ENCODE results near the gene RXRA. TPM values are rescaled to one million over a fixed set of nuclear protein-coding genes. Genes with fewer than 3 reads are reported as not detected.

Gene RXRA
- total and polyA plus RNA-seq, 10 of the 15 experiments (the other 5 are each of a cell fraction or from before 2014, with no cell fraction given): 0.89 to 36.8 (median 11.1) TPM

- Histone ChIP-seq H3K36me3 (ENCODE audit: control insufficient read depth in 2 of 2, insufficient read depth in 2 of 2, low read length in 1 of 2) (no peaks in the 10 kb centered on the region; a peak in 1 of 4 replicates), H3K79me2 (ENCODE audit: control insufficient read depth, insufficient read depth, low read length) (no peaks in the 10 kb centered on the region), H3K27me3 (replicated peaks in 1 of 2; ENCODE audit: control insufficient read depth in 2 of 2, insufficient read depth in 2 of 2, low read length in 1 of 2) (no peaks in the 10 kb centered on the region; a peak in 1 of 4 replicates), H3K4me1 (ENCODE audit: control insufficient read depth, insufficient read depth, low read length) (no peaks in the 10 kb centered on the region), H3K4me2 (ENCODE audit: control insufficient read depth, insufficient read depth) (no peak overlapping the region), H3K27ac (ENCODE audit: control insufficient read depth, insufficient read depth) (no peak overlapping the region), H4K20me1 (ENCODE audit: control insufficient read depth, insufficient read depth) (no peaks in the 10 kb centered on the region), H2AFZ (ENCODE audit: control insufficient read depth, low read depth, low read length) (no peak overlapping the region), H3K9me3 (replicated peaks; ENCODE audit: control insufficient read depth, insufficient read depth, low read length) (no peaks in the 10 kb centered on the region), H3K9ac (ENCODE audit: control insufficient read depth, insufficient read depth, low read length) (no peak overlapping the region), H3K4me3 (no peak overlapping the region)
- ChIA-PET SMC1A (ENCODE audit: uncharacterized antibody, unreplicated experiment) (no interaction called here), POLR2A (no interaction called here), CTCF (no interaction called here), RAD21 (ENCODE audit: unreplicated experiment) (no interaction called here)
- BruUV-seq (replicated peaks): no TSS peak
- 46% methylated on average over 8 of the region's 8 CpGs for WGBS (ENCODE audit: insufficient coverage, insufficient replicate concordance, low lambda C conversion rate, missing lambda C conversion rate)
- TF ChIP-seq ZBTB11 (CRISPR knock-in tag; IDR thresholded peaks at IDR 0.05) (no peak), ZBTB4 (CRISPR knock-in tag; IDR thresholded peaks at IDR 0.05) (no peak), SPI1 (IDR thresholded peaks at IDR 0.05; ENCODE audit: borderline replicate concordance, insufficient read depth, low read depth, low read length) (no peak), MYB (IDR thresholded peaks at IDR 0.05; ENCODE audit: borderline replicate concordance, low read depth, low read length) (no peak)
- ATAC-seq: no peak
- no peak for FAIRE-seq
- DNase-seq (ENCODE audit: low read depth, low spot score): no peak
- intact Hi-C loops (cut with micrococcal nuclease; ENCODE audit: unreplicated experiment) (no loop called here), in situ Hi-C loops (cut with MboI) (no loop called here)
Measured at GRCh38 chr9:134336924-134337323, 10.7 kb downstream of the RXRA start.

Measured in GM12878 (cell line).